Common myeloid progenitor, CD34-positive (primary cell): ENCODE measurements around the gene ANKRD33B.
A peak's percentile ranks its signal among the peaks of the same experiment; 100 is the strongest.

Experiments
- CTCF ChIA-PET: fragments of 350-600 bp; sonication (Branson Sonifier 250); formaldehyde crosslinking; loops from one replicate; lab custom pipeline; 2021; ENCODE audit warnings: antibody characterized with exemption; lab: Charles Lee
- POLR2A ChIA-PET: fragments of 350-600 bp; sonication (Branson Sonifier 250); formaldehyde crosslinking; loops from one replicate; lab custom pipeline; 2021; ENCODE audit warnings: antibody characterized with exemption; lab: Charles Lee
- DNase-seq, 3 donors: peaks; one replicate each; pipeline versions ENCODE4 v3.0.0 to v3.0.0-alpha.2; 2013
- H3K27ac ChIP-seq, 2 experiments: 1 replicate in 1 of 2; 2 replicates in 1 of 2; pipeline ENCODE4 v1.7.0; 2013; ENCODE audit warnings: inconsistent platforms in 2 of 2, low read length in 2 of 2, mild to moderate bottlenecking in 2 of 2, low read depth in 1 of 2, moderate library complexity in 1 of 2; ENCODE audit not compliant: severe bottlenecking in 2 of 2, insufficient read depth in 1 of 2, poor library complexity in 1 of 2
- H3K27me3 ChIP-seq, 5 experiments: replicated peaks in 2 of 5; 1 replicate in 3 of 5; 2 replicates in 2 of 5; pipeline versions ENCODE4 v1.6.1 to v1.7.0; 2013; ENCODE audit warnings: low read length in 4 of 5, mild to moderate bottlenecking in 2 of 5, moderate library complexity in 2 of 5, inconsistent platforms in 1 of 5; ENCODE audit not compliant: insufficient read depth in 5 of 5, control insufficient read depth in 4 of 5
- H3K36me3 ChIP-seq, 4 experiments: 1 replicate in 2 of 4; 2 replicates in 2 of 4; pipeline versions ENCODE4 v1.6.1 to v1.7.0; 2013; ENCODE audit warnings: low read length in 3 of 4, control low read depth in 1 of 4, mild to moderate bottlenecking in 1 of 4; ENCODE audit not compliant: control insufficient read depth in 4 of 4, insufficient read depth in 4 of 4
- H3K4me1 ChIP-seq, 4 experiments: 1 replicate in 3 of 4; 2 replicates in 1 of 4; pipeline versions ENCODE4 v1.6.1 to v1.7.1; 2013; ENCODE audit warnings: low read length in 3 of 4, mild to moderate bottlenecking in 3 of 4, control low read depth in 1 of 4, inconsistent platforms in 1 of 4, moderate library complexity in 1 of 4; ENCODE audit not compliant: control insufficient read depth in 4 of 4, insufficient read depth in 4 of 4; ENCODE audit errors: control extremely low read depth in 1 of 4
- H3K4me3 ChIP-seq, 7 experiments: 1 replicate in 4 of 7; 2 replicates in 3 of 7; pipeline versions ENCODE4 v1.5.1 to v1.7.0; 2013; ENCODE audit warnings: mild to moderate bottlenecking in 7 of 7, low read length in 6 of 7, moderate library complexity in 6 of 7, inconsistent platforms in 2 of 7, low read depth in 2 of 7, control low read depth in 1 of 7; ENCODE audit not compliant: insufficient read depth in 4 of 7, control insufficient read depth in 1 of 7; ENCODE audit errors: extremely low read depth in 1 of 7
- H3K9me3 ChIP-seq, 5 experiments: 1 replicate in 4 of 5; 2 replicates in 1 of 5; pipeline versions ENCODE4 v1.6.1 to v1.7.1; 2013; ENCODE audit warnings: low read length in 4 of 5, mild to moderate bottlenecking in 2 of 5, inconsistent platforms in 1 of 5, low read depth in 1 of 5, moderate library complexity in 1 of 5; ENCODE audit not compliant: control insufficient read depth in 4 of 5, insufficient read depth in 2 of 5; ENCODE audit errors: control extremely low read depth in 1 of 5
- WGBS: methylation state at CpG from one replicate; pipeline ENCODE4 v1.1.5; 2013; ENCODE audit not compliant: insufficient coverage; 5-methylcytosine and 5-hydroxymethylcytosine counted together

ANKRD33B gene

DNA sequence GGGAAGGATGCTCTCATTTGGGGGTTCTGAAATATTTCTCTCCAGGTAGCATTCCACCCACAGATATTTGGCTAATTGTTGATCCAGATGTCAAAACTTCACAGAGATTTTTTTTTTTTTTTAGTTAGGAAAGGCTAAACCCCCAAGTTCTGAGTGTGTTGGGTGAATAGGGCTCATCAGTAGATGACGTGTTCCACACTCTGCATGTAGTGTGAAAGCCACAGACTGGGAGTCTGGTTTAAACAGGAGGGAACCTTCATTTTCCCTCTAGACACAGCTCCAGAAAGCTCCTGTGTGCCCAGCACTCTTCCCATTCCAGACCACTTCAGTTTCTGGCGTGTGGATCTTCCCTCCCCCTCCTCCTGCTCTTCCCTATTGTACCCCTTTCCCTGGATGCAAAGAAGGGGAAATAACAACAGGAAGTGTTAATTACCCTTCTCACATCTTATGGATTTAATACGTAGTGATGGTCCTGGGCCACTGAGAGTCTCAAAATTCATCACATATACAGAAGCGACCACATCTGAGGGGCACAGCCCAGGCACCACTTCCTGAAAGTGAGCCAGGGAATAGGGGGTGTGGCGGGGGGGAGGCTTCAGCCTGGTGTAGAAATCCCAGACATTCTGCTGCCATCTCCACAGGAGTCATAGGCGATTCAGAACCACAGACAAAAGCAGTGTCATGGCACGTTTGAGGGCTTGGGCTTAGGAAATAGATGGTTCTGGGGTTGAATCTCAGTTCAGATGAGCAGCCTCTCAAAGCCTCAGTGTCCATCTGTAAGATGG is 132.1 kb downstream of the ANKRD33B start:
- POLR2A ChIA-PET: no interaction called here
- WGBS: 83% methylated on average over 3 of the region's 7 CpGs
- Histone ChIP-seq H3K27ac (no peak overlapping the region), H3K4me1 (peaks cover 0 to 9% (median 2%) of the 10 kb centered on the region in 4 experiments), H3K27me3 (no peaks in the 10 kb centered on the region), H3K4me3 (no peak overlapping the region), H3K9me3 (no peaks in the 10 kb centered on the region), H3K36me3 (peaks cover 2 to 56% (median 8%) of the 10 kb centered on the region in 4 experiments)
- peak in 1 of 3 donors; percentile 6 for DNase-seq
- CTCF ChIA-PET: interaction anchor here (1.0 to 9.1 kb wide), 11 partner anchors 11 to 1021 kb away, joined by 3 to 78 read pairs (median 4); no protein-coding TSS in a partner anchor

DNA sequence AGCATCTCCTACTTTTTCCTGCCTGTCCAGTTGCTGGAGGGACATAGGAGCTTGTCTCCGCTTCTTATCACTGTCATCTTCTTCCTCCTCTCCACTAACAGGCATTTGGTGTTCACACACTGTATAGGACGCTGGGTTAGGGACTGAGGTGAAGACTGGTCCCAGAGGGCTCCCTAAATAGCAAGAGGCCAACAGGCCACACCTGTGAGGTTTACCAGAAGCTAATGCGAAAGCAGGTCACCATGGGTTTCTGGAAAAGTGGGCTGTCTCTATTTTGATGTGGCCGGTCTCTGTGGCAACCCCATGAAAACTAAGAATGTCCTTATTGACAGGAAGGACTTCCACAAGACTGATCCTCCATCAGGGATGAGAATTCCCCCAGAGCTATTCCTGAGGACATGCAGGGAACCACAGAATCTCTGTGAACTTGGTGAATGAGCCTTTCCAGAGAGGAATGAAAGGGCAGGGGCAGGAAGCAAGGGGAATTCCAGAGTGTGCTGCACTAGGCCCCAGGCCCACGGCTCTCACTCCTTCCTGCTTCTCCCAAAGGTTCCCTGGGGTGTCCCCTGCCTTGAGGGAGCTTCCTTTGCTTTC is 135.5 kb downstream of the ANKRD33B start:
- H3K4me3 ChIP-seq: no peak overlapping the region
- peaks cover 0 to 46% (median 6%) of the 10 kb centered on the region in 4 experiments for H3K36me3 ChIP-seq
- H3K9me3 ChIP-seq: no peaks in the 10 kb centered on the region
- H3K27ac ChIP-seq: no peak overlapping the region
- CTCF ChIA-PET: interaction anchor here (1.0 to 1.8 kb wide), 4 partner anchors 15 to 246 kb away, joined by 3 to 4 read pairs (median 3); no protein-coding TSS in a partner anchor
- peaks cover 0 to 10% (median 5%) of the 10 kb centered on the region in 4 experiments for H3K4me1 ChIP-seq
- 90% methylated on average over 5 of the region's 5 CpGs for WGBS
- H3K27me3 ChIP-seq: no peaks in the 10 kb centered on the region
- POLR2A ChIA-PET: no interaction called here
- DNase-seq: no peak

DNA sequence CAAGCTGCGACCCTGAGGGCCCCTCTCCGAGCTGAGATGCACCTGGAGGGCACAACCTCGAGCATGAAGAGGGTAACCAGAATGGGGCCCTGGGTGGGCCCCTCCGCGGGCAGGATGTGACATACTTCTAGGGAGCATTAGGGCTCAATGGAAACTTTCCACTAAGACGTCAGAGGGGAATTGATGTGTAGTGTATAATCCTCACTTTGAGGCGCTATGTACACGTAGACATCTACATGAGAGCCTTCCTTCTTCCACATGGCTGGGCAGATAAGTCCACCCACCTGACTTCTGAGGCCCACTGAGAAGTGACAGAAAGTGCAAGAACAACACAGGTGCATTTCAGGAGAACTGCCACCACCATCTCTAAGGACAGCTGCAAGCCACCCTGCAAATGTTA is 136.1 kb downstream of the ANKRD33B start:
- no peak overlapping the region for H3K4me3 ChIP-seq
- H3K27me3 ChIP-seq: no peaks in the 10 kb centered on the region
- ChIA-PET CTCF (interaction anchor here (1.0 to 1.4 kb wide), 3 partner anchors 15 to 70 kb away, joined by 3 to 4 read pairs (median 3); no protein-coding TSS in a partner anchor), POLR2A (no interaction called here)
- peaks cover 2 to 16% (median 10%) of the 10 kb centered on the region in 4 experiments for H3K4me1 ChIP-seq
- no peaks in the 10 kb centered on the region for H3K9me3 ChIP-seq
- 92% methylated on average over 6 of the region's 8 CpGs for WGBS
- no peak for DNase-seq
- H3K36me3 ChIP-seq: peaks cover 0 to 42% (median 6%) of the 10 kb centered on the region in 4 experiments
- no peak overlapping the region for H3K27ac ChIP-seq

DNA sequence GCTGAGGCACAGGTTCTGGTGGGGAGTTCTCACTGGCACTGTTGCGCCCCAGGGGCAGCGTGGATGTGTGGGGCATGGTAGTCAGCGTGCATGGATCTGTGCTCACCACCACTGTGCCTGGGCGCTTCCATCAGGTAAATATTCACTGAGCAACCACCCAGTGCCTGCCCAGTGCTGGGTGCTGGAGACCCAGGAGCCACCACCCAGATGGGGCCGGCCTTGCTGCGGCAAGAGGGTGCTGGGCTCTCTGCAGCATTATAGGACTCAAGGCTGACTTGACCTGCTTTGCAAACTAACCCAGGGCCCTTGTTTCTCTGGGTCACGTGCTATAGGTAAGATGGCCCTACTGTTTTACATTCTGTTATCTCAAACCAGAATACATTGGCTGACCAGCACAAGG is 136.6 kb downstream of the ANKRD33B start:
- H3K4me1 ChIP-seq: peaks cover 5 to 20% (median 14%) of the 10 kb centered on the region in 4 experiments
- no peaks in the 10 kb centered on the region for H3K9me3 ChIP-seq
- H3K27ac ChIP-seq: no peak overlapping the region
- no peak overlapping the region for H3K4me3 ChIP-seq
- ChIA-PET CTCF (interaction anchor here (0.9 to 3.5 kb wide), 6 partner anchors 16 to 75 kb away, joined by 3 to 13 read pairs (median 4); no protein-coding TSS in a partner anchor), POLR2A (no interaction called here)
- DNase-seq: no peak
- 98% methylated on average over 6 of the region's 7 CpGs for WGBS
- peaks cover 0 to 44% (median 6%) of the 10 kb centered on the region in 4 experiments for H3K36me3 ChIP-seq
- H3K27me3 ChIP-seq: no peaks in the 10 kb centered on the region

DNA sequence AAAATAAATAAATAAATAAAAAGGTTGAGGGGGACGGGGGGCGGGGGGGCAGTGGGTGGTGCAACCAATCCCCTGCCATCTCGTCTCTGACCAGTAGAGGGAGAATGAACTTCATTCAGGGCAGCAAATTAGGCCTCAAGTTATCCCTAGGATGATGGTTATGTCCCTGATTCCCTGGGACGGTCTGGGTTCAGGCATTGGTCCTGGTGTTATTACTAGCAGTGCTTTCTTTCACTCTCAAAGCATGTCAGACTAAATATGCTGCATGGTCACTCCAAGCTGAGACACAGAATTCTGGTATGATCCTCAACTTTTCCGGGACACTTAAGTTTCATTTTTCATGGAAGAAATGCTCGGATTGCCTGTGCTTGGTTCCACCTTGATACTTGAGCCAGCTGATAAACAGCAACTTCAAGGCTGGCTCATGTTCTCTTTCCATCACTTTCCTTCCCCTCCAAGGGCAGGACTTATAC is 137.7 kb downstream of the ANKRD33B start:
- WGBS: 69% methylated on average over 6 of the region's 6 CpGs
- peak; percentile 44 to 70 (median 63) for DNase-seq
- CTCF ChIA-PET: interaction anchor here (0.7 to 3.5 kb wide), 19 partner anchors 11 to 481 kb away, joined by 3 to 13 read pairs (median 4); no protein-coding TSS in a partner anchor

DNA sequence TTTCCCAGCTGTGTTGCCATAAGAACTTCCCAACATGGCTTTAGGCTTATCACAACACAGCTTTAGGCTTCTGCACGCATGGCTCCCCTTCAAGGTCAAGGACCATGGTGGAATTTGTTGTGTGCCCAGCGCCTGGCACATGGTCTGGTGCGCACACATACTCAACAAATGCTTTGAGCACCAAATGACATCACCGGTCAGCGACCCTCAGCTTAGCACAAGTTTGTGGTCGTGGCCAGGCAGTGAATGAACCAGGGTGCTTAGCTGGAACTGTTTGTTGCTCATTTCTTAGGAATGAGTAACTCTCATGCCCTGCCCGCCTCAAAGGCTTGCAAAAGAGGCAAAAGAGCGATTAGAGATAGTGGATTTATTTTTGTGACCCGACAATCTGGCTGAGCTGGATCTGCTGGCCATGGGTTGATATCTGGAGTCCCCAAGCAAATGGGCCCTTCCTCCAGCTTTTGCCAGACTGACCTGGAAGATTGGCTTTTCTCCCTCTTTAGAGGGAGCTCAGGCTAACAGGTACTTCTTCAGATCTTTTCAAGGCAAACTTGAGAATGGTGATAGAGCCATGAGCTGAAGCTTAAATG is 138.3 kb downstream of the ANKRD33B start:
- DNase-seq: no peak
- Histone ChIP-seq H3K36me3 (peaks cover 0 to 42% (median 6%) of the 10 kb centered on the region in 4 experiments), H3K4me1 (peaks cover 5 to 20% (median 12%) of the 10 kb centered on the region in 4 experiments), H3K4me3 (no peak overlapping the region), H3K9me3 (no peaks in the 10 kb centered on the region), H3K27me3 (no peaks in the 10 kb centered on the region), H3K27ac (no peak overlapping the region)
- 99% methylated on average over 9 of the region's 9 CpGs for WGBS
- ChIA-PET CTCF (interaction anchor here (0.7 to 3.5 kb wide), 20 partner anchors 11 to 481 kb away, joined by 3 to 13 read pairs (median 4); no protein-coding TSS in a partner anchor), POLR2A (no interaction called here)

More for the DNA sequence above, 137.7 kb downstream of the ANKRD33B start:
- Histone ChIP-seq H3K36me3 (peaks cover 0 to 44% (median 6%) of the 10 kb centered on the region in 4 experiments), H3K4me1 (peaks cover 5 to 20% (median 12%) of the 10 kb centered on the region in 4 experiments), H3K4me3 (no peak overlapping the region), H3K9me3 (no peaks in the 10 kb centered on the region), H3K27ac (no peak overlapping the region), H3K27me3 (no peaks in the 10 kb centered on the region)
- POLR2A ChIA-PET: no interaction called here
